Neural progenitor cell (in vitro differentiated cells): ENCODE results near the gene SEZ6L.

Experiments used
- CTCF ChIP-seq: fragments of 200-600 bp; sonication (generic); IDR thresholded peaks from 2 replicates; pipeline ENCODE4 v1.5.1; 2017; ENCODE audit warnings: antibody characterized with exemption, mild to moderate bottlenecking
- EZH2 ChIP-seq: fragments of 200-600 bp; sonication (generic); IDR thresholded peaks from 2 replicates; pipeline ENCODE4 v1.6.1; 2017; ENCODE audit warnings: antibody characterized with exemption, mild to moderate bottlenecking, moderate library complexity

- no peak for TF ChIP-seq CTCF
- TF ChIP-seq EZH2, result no peak
These were observed 57.5 kb downstream of the SEZ6L start for GRCh38 chr22:26226538-26227297.
